ENCODE results near the gene ZNF865. TPM values are rescaled to one million over a fixed set of nuclear protein-coding genes. Genes with fewer than 3 reads are reported as not detected.
A peak's percentile ranks its signal among the peaks of the same experiment; 100 is the strongest.

ZNF865 gene
- total and polyA plus RNA-seq, 2 of the 4 experiments (the other 2 are of a cell fraction), result under 0.01 to 4.6 TPM

- Histone ChIP-seq H3K36me3 (ENCODE audit: control insufficient read depth, insufficient read depth, low read length) (peaks cover 19% of the 10 kb centered on the region), H2AFZ (replicated peaks; ENCODE audit: low read length, poor library complexity) (peak overlapping the region; percentile 48), H3K56ac (ENCODE audit: extremely low read depth, insufficient read depth, low read length) (no peak overlapping the region), H3K4ac (ENCODE audit: low read depth, low read length) (no peak overlapping the region), H3K4me3 (ENCODE audit: insufficient read depth, low read depth, low read length) (peak overlapping the region; percentile 86; the same call in 1 of the 2 replicates), H3K27me3 (ENCODE audit: control insufficient read depth, insufficient read depth, low read length) (no peaks in the 10 kb centered on the region), H2AK5ac (ENCODE audit: low read depth, low read length) (peak overlapping the region; percentile 98; the same call in 1 of the 2 replicates), H3K18ac (ENCODE audit: low read depth, low read length) (no peak overlapping the region), H3K9me3 (ENCODE audit: control insufficient read depth, insufficient read depth, low read length) (no peaks in the 10 kb centered on the region), H3K27ac (ENCODE audit: insufficient read depth, low read length) (no peak overlapping the region), H2BK20ac (ENCODE audit: low read depth, low read length) (no peak overlapping the region), H3K79me1 (ENCODE audit: low read depth in 1 of 2, low read length in 2 of 2) (peaks cover 18 to 38% of the 10 kb centered on the region in 2 experiments), H3K4me2 (ENCODE audit: low read depth, low read length) (peak overlapping the region; percentile 99; the same call in 1 of the 2 replicates), H3K9me1 (ENCODE audit: insufficient read depth, low read length) (no peaks in the 10 kb centered on the region), H4K91ac (ENCODE audit: insufficient read depth, low read depth, low read length) (no peak overlapping the region), H2BK15ac (ENCODE audit: low read depth, low read length) (no peak overlapping the region), H2BK5ac (ENCODE audit: low read depth, low read length, poor library complexity, severe bottlenecking) (no peak overlapping the region), H2AK9ac (replicated peaks; ENCODE audit: low read depth, low read length, poor library complexity) (peak overlapping the region; percentile 100), H3K4me1 (ENCODE audit: control insufficient read depth, insufficient read depth, low read length) (peaks cover 6% of the 10 kb centered on the region), H3K9ac (ENCODE audit: low read depth, low read length) (0 out of 2 replicates have a peak overlapping the region, but pooled peaks have one; percentile 95), H3K14ac (replicated peaks; ENCODE audit: low read depth, low read length) (no peak overlapping the region), H4K20me1 (ENCODE audit: insufficient read depth, low read length) (peaks cover 2% of the 10 kb centered on the region), H3K23ac (ENCODE audit: low read depth, low read length) (no peak overlapping the region), H4K5ac (ENCODE audit: low read depth, low read length) (no peak overlapping the region), H2BK120ac (ENCODE audit: low read depth, low read length) (no peak overlapping the region), H4K8ac (ENCODE audit: low read depth in 2 of 2, low read length in 2 of 2) (no peak overlapping the region)
- no peak for DNase-seq
- BruUV-seq (replicated peaks), result no TSS peak
- CTCF ChIA-PET, result no interaction called here
- POLR2A ChIA-PET (ENCODE audit: unreplicated experiment), result interaction anchor here (0.6 kb wide), 1 partner anchor 32 kb away, joined by 12 read pairs; no protein-coding TSS in a partner anchor
- in situ Hi-C loops (cut with MboI; ENCODE audit: low sequenced_read_pairs), result loop anchor here (25.0 kb wide), 4 partner anchors 362 to 1512 kb away; partner anchors contain the start of genes BRSK1, CDC42EP5, CNOT3 and HSPBP1
- dilution Hi-C loops (cut with HindIII; ENCODE audit: low sequenced_read_pairs, unreplicated experiment), result no loop called here
- ATAC-seq (ENCODE audit: low read depth), result no peak
- 98% methylated on average over 6 of the region's 17 CpGs; no CpG with 5 or more reads in 1 of the 2 experiments for WGBS, 2 experiments (ENCODE audit: extremely low coverage in 2 of 2, insufficient read length in 1 of 2)
- intact Hi-C loops (cut with micrococcal nuclease), result no loop called here
- TF ChIP-seq CTCF (conservative IDR thresholded peaks at IDR 0.05; ENCODE audit: low read depth, low read length) (no peak), MAFK (IDR thresholded peaks at IDR 0.05; ENCODE audit: low read depth, low read length) (no peak), CEBPB (IDR thresholded peaks at IDR 0.05; ENCODE audit: low read depth, low read length) (no peak), POLR2A (IDR thresholded peaks at IDR 0.05; ENCODE audit: low read depth, low read length) (no peak), NFE2L2 (IDR thresholded peaks at IDR 0.05; ENCODE audit: low read depth, low read length) (no peak), MXI1 (IDR thresholded peaks at IDR 0.05; ENCODE audit: borderline replicate concordance, low read depth, low read length) (no peak), RFX5 (IDR thresholded peaks at IDR 0.05; ENCODE audit: low read depth, low read length) (no peak), BHLHE40 (IDR thresholded peaks at IDR 0.05; ENCODE audit: low read depth, low read length) (no peak), RAD21 (IDR thresholded peaks at IDR 0.05; ENCODE audit: low read length) (no peak), CHD1 (IDR thresholded peaks at IDR 0.05; ENCODE audit: low read depth, low read length) (no peak), USF2 (IDR thresholded peaks at IDR 0.05; ENCODE audit: low read depth, low read length) (no peak), ELK1 (IDR thresholded peaks at IDR 0.05; ENCODE audit: borderline replicate concordance, low read depth, low read length) (no peak), RCOR1 (IDR thresholded peaks at IDR 0.05; ENCODE audit: insufficient replicate concordance, low read length) (no peak), FOS (IDR thresholded peaks at IDR 0.05; ENCODE audit: low read depth, low read length) (no peak)
Measured at GRCh38 chr19:55649268-55650125, 44.0 kb downstream of the ZNF865 start.

All from IMR-90 (cell line).